Measurements from ENCODE around the gene SIK3. TPM values are rescaled to one million over a fixed set of nuclear protein-coding genes. Genes with fewer than 3 reads are reported as not detected.
A peak's percentile ranks its signal among the peaks of the same experiment; 100 is the strongest.

SIK3 gene
- total and polyA plus RNA-seq, 2 donors (not counting 3 experiments of a cell fraction or from before 2014, with no cell fraction given), result 10.3 to 21.3 TPM

DNA sequence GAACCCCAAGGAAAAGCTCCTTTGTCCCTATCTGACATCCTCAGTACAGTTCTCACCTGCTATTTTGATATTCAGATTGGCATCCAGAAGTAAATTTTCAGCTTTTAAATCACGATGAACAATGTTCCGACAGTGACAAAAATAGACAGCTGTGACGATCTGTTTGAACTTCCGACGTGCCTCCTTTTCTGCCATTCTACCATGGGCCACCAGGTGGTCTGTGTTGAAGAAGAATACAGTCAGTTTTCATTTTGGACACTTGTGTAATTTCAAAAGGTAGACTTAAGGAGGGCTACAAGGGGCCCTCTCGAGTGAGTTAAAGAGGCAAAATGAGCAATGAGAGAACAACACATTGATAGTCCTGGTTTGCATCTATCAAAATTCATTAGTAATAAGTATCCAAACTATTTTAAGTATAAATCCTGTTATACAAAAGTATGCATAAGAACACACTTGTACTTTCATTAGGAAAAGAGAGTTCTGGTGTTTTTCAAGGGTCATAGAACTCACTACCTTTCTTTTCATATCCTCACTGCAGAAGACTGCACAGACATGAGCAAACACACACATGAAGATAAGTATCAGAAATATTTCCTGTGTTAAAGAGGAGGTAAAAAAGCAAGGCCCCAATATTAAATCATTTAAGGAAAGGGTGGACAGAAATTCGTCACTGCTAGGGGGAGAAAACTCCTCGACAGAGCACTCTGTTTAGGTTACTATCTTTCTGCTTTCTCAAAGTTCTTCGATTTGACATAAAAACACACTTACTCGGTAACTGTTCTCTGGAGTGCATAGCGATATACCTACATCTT is 170.9 kb downstream of the SIK3 start:
- Histone ChIP-seq H3K9me1 (replicated peaks; ENCODE audit: control insufficient read depth, extremely low read depth, insufficient read depth, low read length) (no peaks in the 10 kb centered on the region), H3K9me3 (replicated peaks; ENCODE audit: control insufficient read depth, insufficient read depth, low read length) (no peaks in the 10 kb centered on the region), H3K9ac (replicated peaks; ENCODE audit: extremely low read depth, insufficient read depth, low read length) (no peak overlapping the region), H3K79me2 (ENCODE audit: control insufficient read depth, insufficient read depth, low read length) (no peaks in the 10 kb centered on the region), H3K4me2 (ENCODE audit: insufficient read depth, low read length) (no peak overlapping the region), H2AFZ (ENCODE audit: low read depth, low read length) (no peak overlapping the region), H3K27me3 (ENCODE audit: control insufficient read depth in 2 of 2, insufficient read depth in 2 of 2, low read length in 2 of 2) (no peaks in the 10 kb centered on the region), H3K4me1 (ENCODE audit: control insufficient read depth, extremely low read depth, insufficient read depth, low read length) (no peaks in the 10 kb centered on the region), H3K36me3 (ENCODE audit: control insufficient read depth in 2 of 2, extremely low read depth in 1 of 2, insufficient read depth in 2 of 2, low read length in 2 of 2) (no peaks in the 10 kb centered on the region), H3K27ac (ENCODE audit: insufficient read depth, low read depth, low read length) (no peak overlapping the region), H3K4me3 (replicated peaks in 1 of 3; ENCODE audit: insufficient read depth in 1 of 3, low read depth in 1 of 3, low read length in 3 of 3) (no peak overlapping the region), H4K20me1 (replicated peaks; ENCODE audit: control insufficient read depth, extremely low read depth, insufficient read depth, low read length) (no peaks in the 10 kb centered on the region)
- intact Hi-C loops (cut with micrococcal nuclease) (no loop called here), dilution Hi-C loops (cut with MboI; ENCODE audit: extremely low pct_ligation_motif_present, low sequenced_read_pairs) (no loop called here)
- BruUV-seq (replicated peaks), result no TSS peak
- DNase-seq (ENCODE audit: low read depth, low spot score) (peak; percentile 16), FAIRE-seq (peak; percentile 67)
- ChIA-PET CTCF (interaction anchor here (1.2 to 1.6 kb wide), 3 partner anchors 32 to 179 kb away, joined by 3 to 6 read pairs (median 4); no protein-coding TSS in a partner anchor), POLR2A (no interaction called here)
- TF ChIP-seq FOS (IDR thresholded peaks at IDR 0.05; ENCODE audit: borderline replicate concordance, insufficient read depth, low read length) (no peak), CTCF (IDR thresholded peaks at IDR 0.05; ENCODE audit: extremely low read depth in 1 of 2, insufficient read depth in 1 of 2, low read depth in 1 of 2, low read length in 2 of 2) (peak; percentile 24 to 34)

- FAIRE-seq, result no peak
Measured at GRCh38 chr11:116925050-116925449, 173.2 kb downstream of the SIK3 start.

More at GRCh38 chr11:116925050-116925449, 173.2 kb downstream of the SIK3 start:
- Histone ChIP-seq H2AFZ (ENCODE audit: low read depth, low read length) (no peak overlapping the region), H4K20me1 (replicated peaks; ENCODE audit: control insufficient read depth, extremely low read depth, insufficient read depth, low read length) (no peaks in the 10 kb centered on the region), H3K27me3 (ENCODE audit: control insufficient read depth in 2 of 2, insufficient read depth in 2 of 2, low read length in 2 of 2) (no peaks in the 10 kb centered on the region), H3K4me1 (ENCODE audit: control insufficient read depth, extremely low read depth, insufficient read depth, low read length) (no peaks in the 10 kb centered on the region), H3K36me3 (ENCODE audit: control insufficient read depth in 2 of 2, extremely low read depth in 1 of 2, insufficient read depth in 2 of 2, low read length in 2 of 2) (no peaks in the 10 kb centered on the region), H3K4me2 (ENCODE audit: insufficient read depth, low read length) (no peak overlapping the region), H3K79me2 (ENCODE audit: control insufficient read depth, insufficient read depth, low read length) (no peaks in the 10 kb centered on the region), H3K9me3 (replicated peaks; ENCODE audit: control insufficient read depth, insufficient read depth, low read length) (no peaks in the 10 kb centered on the region), H3K9me1 (replicated peaks; ENCODE audit: control insufficient read depth, extremely low read depth, insufficient read depth, low read length) (no peaks in the 10 kb centered on the region), H3K4me3 (replicated peaks in 1 of 3; ENCODE audit: insufficient read depth in 1 of 3, low read depth in 1 of 3, low read length in 3 of 3) (no peak overlapping the region), H3K9ac (replicated peaks; ENCODE audit: extremely low read depth, insufficient read depth, low read length) (no peak overlapping the region), H3K27ac (ENCODE audit: insufficient read depth, low read depth, low read length) (no peak overlapping the region)
- dilution Hi-C loops (cut with MboI; ENCODE audit: extremely low pct_ligation_motif_present, low sequenced_read_pairs) (no loop called here), intact Hi-C loops (cut with micrococcal nuclease) (no loop called here)
- CTCF ChIA-PET, result interaction anchor here (0.8 to 0.9 kb wide), 2 partner anchors 8 to 238 kb away, joined by 3 to 4 read pairs; no protein-coding TSS in a partner anchor
- BruUV-seq (replicated peaks), result no TSS peak
- TF ChIP-seq EZH2 (IDR thresholded peaks at IDR 0.05; ENCODE audit: borderline replicate concordance, low read depth, low read length, severe bottlenecking), result no peak
- no peak for TF ChIP-seq POLR2A (IDR thresholded peaks at IDR 0.05; ENCODE audit: low read depth, low read length)
- TF ChIP-seq FOS (IDR thresholded peaks at IDR 0.05; ENCODE audit: borderline replicate concordance, insufficient read depth, low read length), result no peak
- TF ChIP-seq MYC (IDR thresholded peaks at IDR 0.05; ENCODE audit: low read depth, low read length), result no peak
- no peak for TF ChIP-seq MAX (IDR thresholded peaks at IDR 0.05; ENCODE audit: insufficient read depth, insufficient read length)
- no peak for TF ChIP-seq JUN (IDR thresholded peaks at IDR 0.05; ENCODE audit: borderline replicate concordance, insufficient read depth, insufficient read length, low read depth)
- no peak for TF ChIP-seq GATA2 (IDR thresholded peaks at IDR 0.05; ENCODE audit: insufficient read depth, insufficient read length, low read depth, low read length)
- TF ChIP-seq CTCF (IDR thresholded peaks at IDR 0.05; ENCODE audit: extremely low read depth in 1 of 2, insufficient read depth in 1 of 2, low read depth in 1 of 2, low read length in 2 of 2), result no peak
- no peak for TF ChIP-seq POLR2AphosphoS5 (IDR thresholded peaks at IDR 0.05; ENCODE audit: insufficient read depth, low read depth, low read length)
- POLR2A ChIA-PET, result no interaction called here
- no peak for DNase-seq (ENCODE audit: low read depth, low spot score)

All from endothelial cell of umbilical vein (primary cell).